Activated CD8-positive, alpha-beta memory T cell treated with anti-CD3 and anti-CD28 coated beads, Interleukin-2, amount 50 U/mL, for 4 hours (primary cell): ENCODE data around the gene DYDC2.
A peak's percentile ranks its signal among the peaks of the same experiment; 100 is the strongest.
"Not testable (repeated sequence)": the region's sequence is repeated elsewhere in the genome, so short reads cannot be mapped to it uniquely, and the experiment has no call there.

Source experiments
- DNase-seq: peaks from one replicate; pipeline ENCODE4 v3.0.0-alpha.2; 2020

Gene DYDC2, protein sequence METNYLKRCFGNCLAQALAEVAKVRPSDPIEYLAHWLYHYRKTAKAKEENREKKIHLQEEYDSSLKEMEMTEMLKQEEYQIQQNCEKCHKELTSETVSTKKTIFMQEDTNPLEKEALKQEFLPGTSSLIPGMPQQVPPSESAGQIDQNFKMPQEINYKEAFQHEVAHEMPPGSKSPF

DNA sequence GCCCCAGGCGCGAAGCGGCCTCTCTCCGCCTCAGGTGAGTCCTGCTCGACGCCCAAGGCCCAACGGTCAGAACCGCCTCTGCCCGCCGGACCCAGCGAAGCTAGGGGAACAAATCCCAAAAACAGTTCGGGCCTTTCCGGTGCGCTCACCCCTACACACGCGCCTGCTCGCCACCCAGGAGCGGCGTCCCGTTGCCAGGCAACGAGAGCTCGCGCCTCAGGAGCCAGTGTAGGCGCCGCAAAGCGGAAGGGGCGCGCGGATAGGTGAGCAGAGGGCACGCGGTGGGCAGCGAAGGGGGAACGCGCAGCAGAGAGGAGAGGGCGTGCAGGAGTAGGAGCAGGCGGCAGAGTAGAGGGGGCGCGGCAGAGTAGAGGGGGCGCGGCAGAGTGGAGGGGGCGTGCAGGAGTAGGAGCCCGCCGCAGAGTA, at the start of gene DYDC2, which contains the start of gene DYDC1:
TSS of gene DYDC2 (plus strand) at position 219 of the 426 bp plus-strand sequence. CDS start 5,663 bp downstream, outside the sequence.
TSS of gene DYDC1 (minus strand) at position 193 of the 426 bp plus-strand sequence. CDS start 4,154 bp downstream, outside the sequence.
- peak; percentile 49 for DNase-seq

GRCh38 chr10:80313523-80313922, 43.1 kb upstream of the DYDC2 start:
- no peak for DNase-seq

DNA sequence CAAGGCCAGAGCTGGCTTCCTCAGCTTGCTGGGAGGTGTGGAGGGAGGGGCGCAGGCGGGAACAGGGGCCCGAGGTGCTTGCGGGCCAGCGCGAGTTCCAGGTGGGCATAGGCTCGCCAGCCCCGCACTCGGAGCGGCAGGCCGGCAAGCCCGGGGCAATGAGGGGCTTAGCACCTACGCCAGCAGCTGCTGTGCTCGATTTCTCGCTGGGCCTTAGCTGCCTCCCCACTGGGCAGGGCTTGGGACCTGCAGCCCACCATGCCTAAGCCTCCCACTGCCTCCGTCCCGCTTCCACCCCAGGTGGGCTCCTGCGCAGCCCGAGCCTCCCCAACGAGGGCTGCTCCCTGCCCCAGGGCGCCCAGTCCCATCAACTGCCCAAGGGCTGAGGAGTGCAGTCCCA, 41.2 kb upstream of the DYDC2 start:
- DNase-seq: no peak

GRCh38 chr10:80318742-80319141, 37.8 kb upstream of the DYDC2 start:
- DNase-seq: no peak

DNA sequence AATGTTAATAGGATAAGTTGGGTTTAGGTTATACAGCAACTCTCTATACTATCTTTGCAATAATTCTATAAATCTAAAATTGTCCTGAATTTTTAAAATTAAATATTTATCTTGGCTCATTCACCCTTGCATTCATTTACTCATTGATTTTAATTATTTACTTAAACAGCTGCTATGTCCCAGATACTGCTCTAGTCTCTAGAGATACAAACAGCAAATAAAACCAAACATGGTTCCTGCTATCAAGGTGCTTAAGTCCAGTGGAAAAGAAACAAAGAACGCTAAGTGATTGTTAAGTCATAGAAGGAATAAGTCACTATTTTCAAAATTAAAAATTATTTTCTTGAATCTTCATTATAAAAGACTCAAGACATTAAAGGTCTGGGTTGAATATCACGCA, 37.3 kb upstream of the DYDC2 start:
- no peak for DNase-seq

DNA sequence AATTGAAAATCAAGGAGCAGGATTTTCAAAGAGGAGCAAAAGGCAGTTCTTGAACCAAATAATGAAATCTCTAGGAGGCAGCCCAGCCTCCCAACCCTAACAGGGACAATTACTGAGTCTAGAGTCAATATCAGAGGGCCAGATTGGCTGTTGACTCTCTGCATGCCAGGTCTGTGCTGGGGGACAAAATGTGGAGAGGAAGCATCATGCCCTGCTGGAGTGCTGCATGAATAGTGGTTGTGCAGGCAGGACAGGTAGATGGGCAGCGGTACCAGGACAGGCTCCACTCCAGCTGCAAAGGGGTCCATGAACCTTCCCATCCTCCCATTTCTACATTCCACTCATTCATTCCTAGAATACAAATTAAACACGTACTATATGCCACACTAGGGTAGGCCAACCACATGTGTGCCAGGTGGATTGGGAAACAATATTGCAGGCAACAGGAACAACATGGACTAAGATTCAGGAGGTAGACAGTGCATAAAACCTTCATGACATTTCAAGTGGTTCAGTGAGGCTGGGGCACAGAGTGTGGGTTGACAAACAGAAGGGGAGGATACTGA, 36.8 kb upstream of the DYDC2 start:
- DNase-seq: no peak

GRCh38 chr10:80320377-80320776, 36.2 kb upstream of the DYDC2 start:
- no peak for DNase-seq

- DNase-seq: no peak
These were observed 35.4 kb upstream of the DYDC2 start for GRCh38 chr10:80321183-80321582.

GRCh38 chr10:80322158-80322557, 34.4 kb upstream of the DYDC2 start:
- no peak for DNase-seq

GRCh38 chr10:80322711-80323110, 33.9 kb upstream of the DYDC2 start:
- no peak for DNase-seq

DNA sequence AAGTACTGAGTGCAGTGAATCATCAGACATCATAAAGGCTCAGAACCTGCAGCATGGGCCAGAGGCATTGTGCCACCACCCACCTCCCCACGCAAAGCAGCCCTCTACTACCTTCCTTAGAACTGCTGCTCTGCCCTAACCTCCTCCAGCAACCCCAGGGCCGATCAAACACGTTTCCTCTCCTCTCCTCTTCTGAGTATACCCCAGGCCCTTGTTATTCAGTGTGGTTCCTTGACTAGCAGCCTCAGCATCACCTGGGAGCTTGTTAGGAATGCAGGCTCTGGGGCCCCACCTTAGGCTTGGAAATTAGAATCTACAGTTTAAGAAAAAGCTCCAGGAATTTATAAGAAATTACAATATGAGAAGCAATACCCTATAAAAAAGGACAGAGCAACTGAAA, 33.3 kb upstream of the DYDC2 start:
- DNase-seq: no peak

- no peak for DNase-seq
These were observed 32.5 kb upstream of the DYDC2 start for GRCh38 chr10:80324086-80324485.

- DNase-seq: no peak
These were observed 31.7 kb upstream of the DYDC2 start for GRCh38 chr10:80324891-80325364.

DNA sequence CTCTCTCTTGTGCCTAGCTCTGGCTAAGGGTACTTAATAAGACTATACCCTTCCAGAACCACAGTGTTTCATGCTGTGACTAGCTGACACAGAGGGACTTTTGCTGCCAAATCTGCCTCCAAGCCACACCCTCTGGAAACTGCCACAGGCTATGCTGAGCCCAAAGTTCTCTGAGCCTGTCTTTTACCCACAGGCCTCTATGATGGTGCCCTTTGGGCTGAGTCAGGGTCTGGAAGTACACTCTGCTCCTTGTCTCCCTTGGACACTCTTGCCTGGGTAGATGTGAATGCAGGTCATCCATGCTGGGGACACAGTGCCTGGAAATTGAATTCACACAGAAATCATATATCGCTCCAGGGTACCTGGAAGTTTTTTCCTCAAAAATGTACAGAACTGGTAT, 22.6 kb upstream of the DYDC2 start:
- DNase-seq: no peak

GRCh38 chr10:80344276-80344675, 12.3 kb upstream of the DYDC2 start:
- no peak for DNase-seq

- DNase-seq: no peak
These were observed 11.7 kb upstream of the DYDC2 start for GRCh38 chr10:80344912-80345311.

- DNase-seq: no peak
These were observed 6.3 kb upstream of the DYDC2 start for GRCh38 chr10:80350251-80350650.

DNA sequence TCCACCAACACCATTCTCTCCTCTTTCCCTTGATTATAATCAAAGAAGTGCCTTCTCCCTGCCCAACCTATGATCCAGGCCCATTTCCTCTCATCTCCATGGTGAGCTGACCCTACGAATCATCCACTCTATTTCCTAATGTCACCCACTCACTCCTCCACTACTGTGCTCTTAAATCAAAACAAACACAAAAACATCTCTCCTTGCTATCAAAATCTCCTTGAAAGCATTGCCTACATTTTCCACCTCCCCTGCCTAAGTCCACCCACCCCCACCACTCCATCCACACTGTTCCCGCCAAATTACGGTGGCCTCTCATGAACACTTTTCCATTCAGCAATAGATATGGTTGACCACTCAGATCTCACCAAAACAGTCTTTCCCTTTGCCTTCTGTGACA, 5.4 kb upstream of the DYDC2 start:
- no peak for DNase-seq

GRCh38 chr10:80356989-80357850, 639 bp downstream of the DYDC2 start:
- peak; percentile 17 for DNase-seq

DNA sequence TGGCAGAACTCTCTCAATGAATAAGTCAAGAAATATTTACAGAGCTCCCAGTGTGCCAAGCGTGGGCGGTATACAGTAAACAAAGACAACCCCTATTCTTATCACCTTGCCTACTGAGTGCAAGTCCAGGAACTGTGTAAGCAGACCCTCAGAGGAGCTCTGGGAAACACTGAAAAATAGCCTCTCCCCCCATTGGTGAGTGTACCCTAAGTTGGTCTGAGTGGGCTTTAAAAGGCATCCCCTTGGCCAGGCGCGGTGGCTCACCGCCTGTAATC, 1.2 kb downstream of the DYDC2 start:
- DNase-seq: no peak

DNA sequence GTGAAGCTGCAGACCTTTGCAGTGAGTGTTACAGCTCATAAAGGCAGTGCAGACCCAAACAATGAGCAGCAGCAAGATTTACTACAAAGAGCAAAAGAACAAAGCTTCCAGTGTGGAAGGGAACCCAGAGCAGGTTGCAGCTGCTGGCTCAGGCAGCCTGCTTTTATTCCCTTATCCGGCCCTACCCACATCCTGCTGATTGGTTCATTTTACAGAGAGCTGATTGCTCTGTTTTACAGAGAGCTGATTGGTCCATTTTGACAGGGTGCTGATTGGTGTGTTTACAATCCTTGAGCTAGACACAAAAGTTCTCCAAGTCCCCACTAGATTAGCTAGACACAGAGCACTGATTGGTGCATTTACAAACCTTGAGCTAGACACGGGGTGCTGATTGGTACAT, 2.3 kb downstream of the DYDC2 start:
- DNase-seq: not testable (repeated sequence)

- DNase-seq: no peak
These were observed 3.1 kb downstream of the DYDC2 start for GRCh38 chr10:80359644-80360043.

- no peak for DNase-seq
These were observed 8.9 kb downstream of the DYDC2 start for GRCh38 chr10:80365510-80365909.

DNA sequence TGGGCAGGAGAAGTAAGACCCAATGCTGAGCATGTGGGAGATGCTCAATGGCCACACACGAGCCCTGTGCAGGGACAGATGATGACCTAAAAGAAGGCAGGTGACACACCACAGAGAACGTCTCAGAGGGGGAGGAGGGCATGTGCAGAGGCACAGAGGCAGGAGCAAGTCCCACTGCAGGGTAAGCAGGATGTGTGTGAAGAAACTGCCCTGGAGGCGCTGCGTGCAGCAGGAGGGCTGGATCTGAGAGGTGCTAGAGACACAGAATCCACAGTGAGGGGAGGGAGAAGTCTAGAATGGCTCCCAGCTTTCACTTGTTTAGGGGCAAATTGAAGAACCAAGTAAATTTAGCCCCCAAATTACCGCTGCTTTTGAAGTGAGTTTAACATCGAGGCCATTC, 14.9 kb downstream of the DYDC2 start:
- no peak for DNase-seq
